ENCODE measurements around the gene SEPTIN3. TPM values are rescaled to one million over a fixed set of nuclear protein-coding genes. Genes with fewer than 3 reads are reported as not detected.

Gene SEPTIN3
- total RNA-seq, 2 donors from 2014 or later = 4.5 to 4.7 TPM

- ATAC-seq (replicated peaks in 1 of 2) (peak in 1 of 2 donors; percentile 37), DNase-seq (no peak)
- H3K4me1 Mint-ChIP-seq (ENCODE audit: low read depth) = peaks cover 7% of the 10 kb centered on the region
These were observed 5.5 kb downstream of the SEPTIN3 start for GRCh38 chr22:41974691-41975290.

GRCh38 chr22:41975299-41976069 lies 6.2 kb downstream of the SEPTIN3 start:
- no peaks in the 10 kb centered on the region for H3K36me3 Mint-ChIP-seq (ENCODE audit: insufficient read depth in 2 of 2)
- DNase-seq = no peak
- no peak for ATAC-seq (replicated peaks in 1 of 2)
- H3K27ac Mint-ChIP-seq = no peak overlapping the region
- peak overlapping the region; percentile 77 to 84 for H3K4me3 Mint-ChIP-seq
- H3K4me1 Mint-ChIP-seq (ENCODE audit: low read depth) = peaks cover 7% of the 10 kb centered on the region
- H3K27me3 Mint-ChIP-seq (ENCODE audit: low read depth) = peaks cover 51% of the 10 kb centered on the region
- H3K9me3 Mint-ChIP-seq = no peaks in the 10 kb centered on the region

More at GRCh38 chr22:41974691-41975290, 5.5 kb downstream of the SEPTIN3 start:
- Mint-ChIP-seq H3K27ac (no peak overlapping the region), H3K4me3 (peak overlapping the region in 1 of 2 donors; percentile 84), H3K36me3 (ENCODE audit: insufficient read depth in 2 of 2) (no peaks in the 10 kb centered on the region), H3K27me3 (ENCODE audit: low read depth) (peaks cover 51% of the 10 kb centered on the region), H3K9me3 (no peaks in the 10 kb centered on the region)

DNA sequence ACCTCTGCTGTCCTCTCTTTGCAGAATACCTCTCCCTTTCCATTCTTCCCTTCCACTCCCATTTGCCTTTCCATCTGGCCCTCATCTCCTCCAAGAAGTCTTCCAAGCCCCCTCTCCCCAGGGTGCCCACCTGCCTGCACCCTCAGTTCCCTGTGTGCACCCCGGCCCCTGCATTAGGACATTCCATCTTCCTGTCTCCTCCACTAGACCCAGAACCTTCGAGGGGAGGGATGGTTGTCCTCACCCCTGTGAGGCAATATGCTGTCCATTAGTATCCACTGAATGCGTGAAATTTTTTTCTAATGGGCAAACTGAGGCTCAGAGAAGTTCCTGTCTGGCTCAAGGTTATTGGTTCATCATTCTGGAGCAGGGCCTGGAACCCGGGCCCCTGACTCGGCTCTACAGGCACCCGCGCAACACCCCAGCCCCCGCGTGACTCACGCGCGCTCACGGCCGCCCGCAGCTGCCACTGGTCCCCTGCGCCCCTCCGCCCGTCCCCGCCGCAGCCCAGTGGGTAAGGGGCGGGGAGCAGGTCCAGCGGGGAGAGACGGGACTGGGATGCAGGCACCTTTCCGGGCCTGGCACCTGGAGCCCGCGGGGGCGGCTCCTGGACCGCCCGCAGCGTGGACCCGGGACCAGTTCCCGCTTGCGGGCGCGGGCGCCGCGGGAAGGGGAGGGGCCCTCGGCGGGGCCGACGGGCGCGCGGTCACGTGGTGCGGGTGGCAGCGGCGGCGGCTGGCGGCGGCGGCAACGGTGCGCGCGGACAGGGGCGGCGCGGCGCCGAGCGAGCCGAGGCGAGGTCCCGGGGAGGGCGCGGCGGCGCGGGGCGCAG lies 7.0 kb downstream of the SEPTIN3 start:
- Mint-ChIP-seq H3K36me3 (ENCODE audit: insufficient read depth in 2 of 2) (no peaks in the 10 kb centered on the region), H3K4me1 (ENCODE audit: low read depth) (peaks cover 7% of the 10 kb centered on the region)
- DNase-seq = peak; percentile 70 to 72

DNA sequence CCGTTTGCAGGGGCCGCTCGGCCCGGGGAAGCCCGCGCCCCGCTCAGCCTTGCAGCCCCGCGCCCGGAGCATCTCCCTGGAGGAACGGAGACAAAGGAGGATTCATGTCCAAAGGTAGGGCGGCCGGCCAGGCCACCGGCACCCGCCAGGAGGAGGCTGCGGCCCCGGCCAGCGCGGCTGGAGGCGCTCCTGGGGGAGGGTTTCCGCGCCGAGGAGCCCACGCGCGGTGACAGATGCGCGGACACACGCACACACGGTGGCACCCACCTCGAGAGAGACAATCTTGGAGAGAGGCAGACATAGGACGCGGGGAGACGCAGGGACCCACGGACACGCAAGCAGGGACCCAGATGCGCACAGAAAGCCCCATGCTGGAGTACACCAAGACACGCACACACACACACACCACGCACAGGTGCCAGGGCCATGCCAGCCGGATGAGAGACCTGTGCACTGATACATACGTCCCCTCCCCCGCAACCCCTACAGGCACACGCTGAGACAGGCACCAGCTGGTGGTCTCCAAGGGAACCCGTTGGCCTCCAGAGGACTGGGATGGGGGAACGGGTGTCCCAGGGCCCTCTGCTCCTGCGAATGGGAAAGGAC lies 7.8 kb downstream of the SEPTIN3 start:
- peak in 1 of 2 donors; percentile 22 for DNase-seq
- ATAC-seq (replicated peaks in 1 of 2) = peak; percentile 13 to 23

More for the DNA sequence above, 7.0 kb downstream of the SEPTIN3 start:
- peaks cover 51% of the 10 kb centered on the region for H3K27me3 Mint-ChIP-seq (ENCODE audit: low read depth)
- no peak overlapping the region for H3K27ac Mint-ChIP-seq
- no peaks in the 10 kb centered on the region for H3K9me3 Mint-ChIP-seq
- peak; percentile 78 to 80 for ATAC-seq (replicated peaks in 1 of 2)
- H3K4me3 Mint-ChIP-seq = peak overlapping the region; percentile 77 to 84

DNA sequence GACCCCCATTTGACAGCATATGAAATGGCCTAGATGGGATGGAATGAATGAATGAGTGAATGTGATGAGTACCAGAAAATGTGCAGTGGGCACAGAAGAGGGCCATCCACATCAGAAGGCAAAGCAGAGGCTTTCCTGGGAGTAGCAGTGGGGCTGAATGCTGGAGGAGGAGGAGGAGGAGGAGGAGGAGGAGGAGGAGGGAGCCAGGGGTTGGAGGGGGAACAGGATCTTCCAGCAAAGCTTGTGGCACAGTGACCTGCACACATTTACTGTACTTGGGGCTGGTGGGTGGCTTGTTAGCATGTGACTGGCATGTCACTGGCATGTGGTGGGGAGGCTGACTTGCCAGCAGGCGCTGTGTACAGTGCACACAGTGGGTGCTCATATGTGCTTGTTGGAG lies 9.5 kb downstream of the SEPTIN3 start:
- no peak for ATAC-seq (replicated peaks in 1 of 2)
- Mint-ChIP-seq H3K9me3 (no peaks in the 10 kb centered on the region), H3K27me3 (ENCODE audit: low read depth) (peaks cover 42% of the 10 kb centered on the region), H3K36me3 (ENCODE audit: insufficient read depth in 2 of 2) (no peaks in the 10 kb centered on the region), H3K4me1 (ENCODE audit: low read depth) (peaks cover 7% of the 10 kb centered on the region), H3K4me3 (no peak overlapping the region), H3K27ac (no peak overlapping the region)
- no peak for DNase-seq

More for the DNA sequence above, 7.8 kb downstream of the SEPTIN3 start:
- H3K27me3 Mint-ChIP-seq (ENCODE audit: low read depth) = peaks cover 51% of the 10 kb centered on the region
- H3K27ac Mint-ChIP-seq = no peak overlapping the region
- H3K36me3 Mint-ChIP-seq (ENCODE audit: insufficient read depth in 2 of 2) = no peaks in the 10 kb centered on the region
- H3K9me3 Mint-ChIP-seq = no peaks in the 10 kb centered on the region
- H3K4me1 Mint-ChIP-seq (ENCODE audit: low read depth) = peaks cover 7% of the 10 kb centered on the region
- H3K4me3 Mint-ChIP-seq = peak overlapping the region; percentile 51 to 53

- no peak for DNase-seq
- no peaks in the 10 kb centered on the region for H3K36me3 Mint-ChIP-seq (ENCODE audit: insufficient read depth in 2 of 2)
- H3K27me3 Mint-ChIP-seq (ENCODE audit: low read depth) = peaks cover 33% of the 10 kb centered on the region
- no peak overlapping the region for H3K4me3 Mint-ChIP-seq
- H3K27ac Mint-ChIP-seq = no peak overlapping the region
- H3K9me3 Mint-ChIP-seq = no peaks in the 10 kb centered on the region
- H3K4me1 Mint-ChIP-seq (ENCODE audit: low read depth) = peaks cover 7% of the 10 kb centered on the region
- ATAC-seq (replicated peaks in 1 of 2) = no peak
These were observed 10.4 kb downstream of the SEPTIN3 start for GRCh38 chr22:41979423-41980250.

GRCh38 chr22:41982865-41983264 lies 13.6 kb downstream of the SEPTIN3 start:
- Mint-ChIP-seq H3K9me3 (no peaks in the 10 kb centered on the region), H3K4me3 (no peak overlapping the region), H3K27ac (no peak overlapping the region), H3K27me3 (ENCODE audit: low read depth) (peaks cover 8% of the 10 kb centered on the region), H3K36me3 (ENCODE audit: insufficient read depth in 2 of 2) (no peaks in the 10 kb centered on the region), H3K4me1 (ENCODE audit: low read depth) (no peaks in the 10 kb centered on the region)
- DNase-seq (no peak), ATAC-seq (replicated peaks in 1 of 2) (no peak)

GRCh38 chr22:41983513-41984405 lies 14.5 kb downstream of the SEPTIN3 start:
- Mint-ChIP-seq H3K4me3 (no peak overlapping the region), H3K36me3 (ENCODE audit: insufficient read depth in 2 of 2) (no peaks in the 10 kb centered on the region), H3K27me3 (ENCODE audit: low read depth) (peaks cover 6% of the 10 kb centered on the region), H3K27ac (no peak overlapping the region), H3K4me1 (ENCODE audit: low read depth) (no peaks in the 10 kb centered on the region), H3K9me3 (no peaks in the 10 kb centered on the region)
- DNase-seq = no peak
- no peak for ATAC-seq (replicated peaks in 1 of 2)

DNA sequence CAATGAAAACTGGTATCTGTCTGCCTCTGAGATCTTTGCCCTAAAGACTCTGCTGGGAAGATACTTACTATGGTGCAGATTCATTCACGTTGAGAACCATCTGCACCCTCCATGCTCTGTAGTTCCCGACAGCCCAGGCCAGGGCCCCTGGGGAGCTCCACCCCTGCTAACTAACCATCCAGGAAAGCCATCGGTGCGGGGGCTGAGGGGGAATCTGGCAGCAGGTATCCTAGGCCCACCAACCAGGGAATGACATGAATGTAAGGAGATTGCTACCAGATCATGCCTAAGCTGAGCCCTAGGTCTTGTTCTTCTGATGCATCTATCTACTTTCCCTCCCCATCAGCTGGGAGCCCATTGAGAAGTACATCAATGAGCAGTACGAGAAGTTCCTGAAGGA lies 18.0 kb downstream of the SEPTIN3 start:
- Mint-ChIP-seq H3K27ac (no peak overlapping the region), H3K36me3 (ENCODE audit: insufficient read depth in 2 of 2) (no peaks in the 10 kb centered on the region), H3K9me3 (no peaks in the 10 kb centered on the region), H3K27me3 (ENCODE audit: low read depth) (peaks cover 6% of the 10 kb centered on the region), H3K4me1 (ENCODE audit: low read depth) (no peaks in the 10 kb centered on the region), H3K4me3 (no peak overlapping the region)
- ATAC-seq (replicated peaks in 1 of 2) (no peak), DNase-seq (no peak)

DNA sequence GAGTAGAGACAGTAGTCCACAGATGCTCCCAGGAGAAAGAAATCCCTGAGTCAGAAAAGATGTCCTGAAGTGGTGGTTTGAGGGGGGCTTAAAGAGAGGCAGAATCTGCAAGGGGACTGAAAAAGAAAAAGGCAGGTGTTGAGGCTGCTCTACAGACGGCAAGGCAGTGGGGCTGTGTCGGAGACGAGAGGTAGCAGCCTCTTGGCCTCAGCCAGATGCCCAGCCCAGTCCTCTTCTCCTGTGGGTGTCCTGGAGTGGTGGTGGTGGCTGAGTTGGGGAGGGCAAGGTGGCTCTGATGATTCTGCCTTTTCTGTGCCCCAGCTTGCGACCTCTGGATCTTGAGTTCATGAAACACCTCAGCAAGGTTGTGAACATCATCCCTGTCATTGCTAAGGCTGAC lies 20.0 kb downstream of the SEPTIN3 start:
- H3K4me1 Mint-ChIP-seq (ENCODE audit: low read depth) = no peaks in the 10 kb centered on the region
- H3K27ac Mint-ChIP-seq = no peak overlapping the region
- DNase-seq (no peak), ATAC-seq (replicated peaks in 1 of 2) (no peak)
- H3K27me3 Mint-ChIP-seq (ENCODE audit: low read depth) = peaks cover 6% of the 10 kb centered on the region
- no peaks in the 10 kb centered on the region for H3K9me3 Mint-ChIP-seq
- no peaks in the 10 kb centered on the region for H3K36me3 Mint-ChIP-seq (ENCODE audit: insufficient read depth in 2 of 2)
- no peak overlapping the region for H3K4me3 Mint-ChIP-seq

DNA sequence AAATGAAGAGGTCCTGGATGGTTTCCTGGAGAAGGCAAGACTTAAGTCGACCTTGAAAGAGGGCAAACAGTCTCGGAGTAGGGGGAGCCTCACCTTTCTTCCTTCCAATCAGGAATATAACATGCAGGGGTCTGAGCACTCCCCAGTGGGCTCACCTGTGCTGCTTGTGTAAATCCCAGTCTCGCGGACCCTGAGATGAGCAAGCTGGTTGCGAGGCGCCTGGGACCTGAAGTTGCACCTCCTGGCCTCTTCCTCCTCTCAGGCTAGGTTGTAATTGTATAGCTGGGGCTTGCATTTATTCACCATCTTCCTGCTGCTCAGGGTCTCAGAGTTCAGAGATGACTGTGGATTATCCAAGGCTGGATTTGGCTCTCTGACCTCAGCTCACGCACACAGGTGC lies 21.9 kb downstream of the SEPTIN3 start:
- Mint-ChIP-seq H3K4me1 (ENCODE audit: low read depth) (no peaks in the 10 kb centered on the region), H3K9me3 (no peaks in the 10 kb centered on the region), H3K36me3 (ENCODE audit: insufficient read depth in 2 of 2) (no peaks in the 10 kb centered on the region), H3K27me3 (ENCODE audit: low read depth) (peaks cover 6% of the 10 kb centered on the region), H3K4me3 (no peak overlapping the region), H3K27ac (no peak overlapping the region)
- no peak for DNase-seq
- no peak for ATAC-seq (replicated peaks in 1 of 2)
